K562 (cell line): ENCODE measurements around the gene BTF3L4. TPM values are rescaled to one million over a fixed set of nuclear protein-coding genes. Genes with fewer than 3 reads are reported as not detected.
A peak's percentile ranks its signal among the peaks of the same experiment; 100 is the strongest.

ENCODE experiments used
- CBFA2T3 ChIP-seq: fragments of 450-650 bp; IDR thresholded peaks from 2 replicates; pipeline ENCODE4 v1.6.1; 2017
- HCFC1 ChIP-seq: IDR thresholded peaks from 2 replicates; pipeline ENCODE4 v1.6.1; 2012; ENCODE audit warnings: low read depth, low read length, improper control_type of control experiment
- ID3 ChIP-seq, 2 experiments: fragments of 250-450 bp in 1 of 2; fragments of 450-650 bp in 1 of 2; sonication (Bioruptor Pico) in 1 of 2; IDR thresholded peaks; 2 replicates each; pipeline versions ENCODE4 v1.6.1 to v1.8.0; 2016 to 2021; ENCODE audit warnings: mild to moderate bottlenecking in 2 of 2, moderate library complexity in 2 of 2, missing compliant biosample characterization in 1 of 2, missing genetic modification characterization in 1 of 2
- MEF2A ChIP-seq: IDR thresholded peaks from 2 replicates; pipeline ENCODE4 v1.6.1; 2011; ENCODE audit warnings: low read depth, mild to moderate bottlenecking, low read length, moderate library complexity; ENCODE audit not compliant: control insufficient read depth
- MGA ChIP-seq: fragments of 450-650 bp; IDR thresholded peaks from 2 replicates; pipeline ENCODE4 v1.6.1; 2016; ENCODE audit warnings: mild to moderate bottlenecking, moderate library complexity
- NR2C2 ChIP-seq, 2 experiments: fragments of 200-800 bp in 1 of 2; sonication (Bioruptor generic) in 1 of 2; sonication (generic) in 1 of 2; formaldehyde crosslinking in 1 of 2; IDR thresholded peaks; 2 replicates each; pipeline versions ENCODE4 v1.6.1 to v1.8.0; 2016 to 2022; ENCODE audit warnings: mild to moderate bottlenecking in 1 of 2, missing compliant biosample characterization in 1 of 2, missing genetic modification characterization in 1 of 2, missing genetic modification reagents in 1 of 2
- PHF20 ChIP-seq: fragments of 450-650 bp; IDR thresholded peaks from 2 replicates; pipeline ENCODE4 v1.6.1; 2018; ENCODE audit not compliant: partially characterized antibody
- RNF2 ChIP-seq: sonication (generic); IDR thresholded peaks from 2 replicates; pipeline ENCODE4 v1.6.1; 2016
- SFPQ ChIP-seq: fragments of 200-400 bp; formaldehyde crosslinking; IDR thresholded peaks from 2 replicates; pipeline ENCODE4 v1.6.1; 2017; ENCODE audit warnings: mild to moderate bottlenecking, low read depth, low read length, moderate library complexity
- SMARCA4 ChIP-seq: fragments of 450-650 bp; IDR thresholded peaks from 2 replicates; pipeline ENCODE4 v1.6.1; 2016
- ZNF561 ChIP-seq: fragments of 450-650 bp; formaldehyde crosslinking; conservative IDR thresholded peaks from 2 replicates; pipeline ENCODE4 v1.4.0; 2020; ENCODE audit warnings: mild to moderate bottlenecking, moderate library complexity
- ZNF696 ChIP-seq: fragments of 250-450 bp; sonication (Bioruptor Pico); conservative IDR thresholded peaks from 2 replicates; pipeline ENCODE4 v1.4.0; 2020; ENCODE audit warnings: mild to moderate bottlenecking, moderate library complexity
- polyA plus RNA-seq, 8 experiments: library from polyadenylated mRNA; depleted of rRNA in 4 of 8; stranded (reverse) in 5 of 8; unstranded in 3 of 8; fragments of >200 nt; fragmentation: Nextera tagmentation in 2 of 8; fragmentation: Illumina TruSeq in 1 of 8; extraction: Ambion mirVana in 2 of 8; extraction: Trizol in 1 of 8; gene quantifications; 2 replicates each; pipeline versions ENCODE4 v1.2.1 to v1.2.3, GENCODE V29; 2011 to 2014; ENCODE audit warnings: inconsistent platforms in 1 of 8, missing spikeins in 1 of 8
- total RNA-seq, 7 experiments: library from RNA; depleted of rRNA in 6 of 7; stranded (reverse); fragments of >200 nt in 6 of 7; fragmentation: Illumina TruSeq in 2 of 7; extraction: Trizol in 2 of 7; gene quantifications; 2 replicates each; pipeline versions ENCODE4 v1.2.1 to v1.2.3, GENCODE V29; 2011 to 2021; ENCODE audit warnings: low replicate concordance in 1 of 7

Gene BTF3L4
- total and polyA plus RNA-seq, 9 of the 15 experiments (the other 6 are each of a cell fraction or from before 2014, with no cell fraction given): 40.1 to 106 (median 88.8) TPM

- TF ChIP-seq ID3 (CRISPR knock-in tag; IDR thresholded peaks at IDR 0.05): no peak
- no peak for TF ChIP-seq ID3 (tag; IDR thresholded peaks at IDR 0.05)
- TF ChIP-seq ZNF561 (CRISPR knock-in tag): no peak
- TF ChIP-seq ZNF696 (CRISPR knock-in tag): no peak
- peak; percentile 59 for TF ChIP-seq MGA
- TF ChIP-seq CBFA2T3: peak; percentile 17; the same call in 1 of the 2 replicates
- TF ChIP-seq RNF2: 0 out of 2 replicates have a peak, but pooled peaks have one; percentile 56
- TF ChIP-seq NR2C2 (CRISPR knock-in tag; IDR thresholded peaks at IDR 0.05): no peak; the same call in 1 of the 2 replicates
- peak; percentile 92 for TF ChIP-seq NR2C2 (tag; IDR thresholded peaks at IDR 0.05)
- no peak for TF ChIP-seq MEF2A
- TF ChIP-seq PHF20: peak; percentile 77
- TF ChIP-seq SMARCA4: no peak
- no peak for TF ChIP-seq HCFC1
- no peak for TF ChIP-seq SFPQ
Measured at GRCh38 chr1:52056163-52056936, at the start of gene BTF3L4 (continued).
